C1 segment of cervical spinal cord (tissue), 14 donors: ENCODE measurements around the gene ICA1.

Experiments
- DNase-seq, 14 donors: peaks; one replicate each; lab custom pipeline; 2025; lab: John Stamatoyannopoulos, UW

Gene ICA1

GRCh38 chr7:8201846-8202441 lies 60.0 kb downstream of the ICA1 start:
- DNase-seq, result peak in 1 of 14 donors; percentile 14

- no peak for DNase-seq
These were observed 61.2 kb downstream of the ICA1 start for GRCh38 chr7:8200717-8201116.

GRCh38 chr7:8200316-8200715 lies 61.7 kb downstream of the ICA1 start:
- DNase-seq, result no peak

- DNase-seq, result no peak
These were observed 63.8 kb downstream of the ICA1 start for GRCh38 chr7:8197994-8198698.

- DNase-seq, result no peak
These were observed 69.1 kb downstream of the ICA1 start for GRCh38 chr7:8192897-8193296.

- peak in 3 of 14 donors; percentile 17 to 71 (median 30) for DNase-seq
These were observed 71.7 kb downstream of the ICA1 start for GRCh38 chr7:8190119-8190895.

GRCh38 chr7:8189625-8190024 lies 72.3 kb downstream of the ICA1 start:
- DNase-seq, result no peak

GRCh38 chr7:8185926-8186683 lies 75.9 kb downstream of the ICA1 start:
- DNase-seq, result no peak

- DNase-seq, result no peak
These were observed 77.7 kb downstream of the ICA1 start for GRCh38 chr7:8184221-8184620.

- no peak for DNase-seq
These were observed 82.5 kb downstream of the ICA1 start for GRCh38 chr7:8179486-8179885.

GRCh38 chr7:8178353-8178752 lies 83.6 kb downstream of the ICA1 start:
- no peak for DNase-seq

GRCh38 chr7:8177109-8177933 lies 84.6 kb downstream of the ICA1 start:
- no peak for DNase-seq

- peak in 4 of 14 donors; percentile 9 to 32 (median 21) for DNase-seq
These were observed 85.4 kb downstream of the ICA1 start for GRCh38 chr7:8176370-8177081.

- no peak for DNase-seq
These were observed 86.0 kb downstream of the ICA1 start for GRCh38 chr7:8175929-8176369.

- DNase-seq, result no peak
These were observed 89.3 kb downstream of the ICA1 start for GRCh38 chr7:8172372-8173354.

- no peak for DNase-seq
These were observed 92.8 kb downstream of the ICA1 start for GRCh38 chr7:8169171-8169570.

GRCh38 chr7:8168336-8168735 lies 93.6 kb downstream of the ICA1 start:
- DNase-seq, result no peak

- no peak for DNase-seq
These were observed 96.8 kb downstream of the ICA1 start for GRCh38 chr7:8165150-8165549.

GRCh38 chr7:8162181-8162580 lies 99.8 kb downstream of the ICA1 start:
- DNase-seq, result peak in 1 of 14 donors; percentile 93
